A549 (cell line): ENCODE results near the gene HAO2. TPM values are rescaled to one million over a fixed set of nuclear protein-coding genes. Genes with fewer than 3 reads are reported as not detected.
"Not testable (repeated sequence)": the region's sequence is repeated elsewhere in the genome, so short reads cannot be mapped to it uniquely, and the experiment has no call there.

Source experiments
- ATAC-seq, 2 experiments: fragments of 200-7000 bp in 1 of 2; fragments of >200 bp in 1 of 2; cut with Nextera tagmentation in 1 of 2; cut with Tn5 transposase in 1 of 2; 3 replicates each; pipeline versions ENCODE4 v1.8.0 to v1.9.1; 2018 to 2020; ENCODE audit warnings: mild to moderate bottlenecking in 1 of 2, moderate library complexity in 1 of 2
- CTCF ChIA-PET: fragments of 300-600 bp; sonication (Branson Sonifier 250); formaldehyde crosslinking; extraction: SDS; loops from one replicate; lab custom pipeline; 2021; ENCODE audit warnings: antibody characterized with exemption, inconsistent platforms; lab: Yijun Ruan, JAX
- POLR2A ChIA-PET: fragments of 350-600 bp; formaldehyde crosslinking; extraction: SDS; loops from one replicate; lab custom pipeline; 2021; ENCODE audit warnings: antibody characterized with exemption, inconsistent platforms; lab: Yijun Ruan, JAX
- DNase-seq, 2 experiments: peaks; one replicate each; pipeline versions ENCODE4 v3.0.0 to v3.0.0-alpha.2; 2011 to 2016; ENCODE audit warnings: low read depth in 1 of 2, low spot score in 1 of 2
- FAIRE-seq: peaks from 2 replicates; lab custom pipeline; 2011; peaks lifted over from hg19 to GRCh38; lab: Jason Lieb, UNC
- H3K27ac ChIP-seq, 2 experiments: fragments of >200 bp; sonication (Bioruptor Twin); formaldehyde crosslinking; 3 replicates each; pipeline ENCODE4 v1.5.1; 2016 to 2017
- H3K4me1 ChIP-seq: fragments of >200 bp; sonication (Bioruptor Twin); formaldehyde crosslinking; 3 replicates; pipeline ENCODE4 v1.6.1; 2016
- H3K4me2 ChIP-seq: fragments of >200 bp; sonication (Bioruptor Twin); formaldehyde crosslinking; 3 replicates; pipeline ENCODE4 v1.6.1; 2016
- H3K4me3 ChIP-seq: fragments of >200 bp; sonication (Bioruptor Twin); formaldehyde crosslinking; 3 replicates; pipeline ENCODE4 v1.5.1; 2016
- H3K9me3 ChIP-seq: fragments of >200 bp; sonication (Bioruptor Twin); formaldehyde crosslinking; 3 replicates; pipeline ENCODE4 v1.6.1; 2016
- BHLHE40 ChIP-seq: IDR thresholded peaks from 2 replicates; pipeline ENCODE4 v1.6.1; 2012; ENCODE audit warnings: low read depth, low read length, inconsistent platforms
- CBX8 ChIP-seq: fragments of 200-600 bp; sonication (generic); IDR thresholded peaks from 2 replicates; pipeline ENCODE4 v1.6.1; 2016
- CEBPB ChIP-seq, 2 experiments: fragments of >200 bp in 1 of 2; sonication (Bioruptor Twin) in 1 of 2; formaldehyde crosslinking in 1 of 2; IDR thresholded peaks; 2 replicates each; pipeline ENCODE4 v1.6.1; 2012 to 2016
- CHD2 ChIP-seq: fragments of 150-350 bp; IDR thresholded peaks from 2 replicates; pipeline ENCODE4 v1.6.1; 2014; ENCODE audit warnings: low read length; ENCODE audit not compliant: partially characterized antibody
- CHD4 ChIP-seq: fragments of 200-600 bp; sonication (generic); IDR thresholded peaks from 2 replicates; pipeline ENCODE4 v1.6.1; 2016; ENCODE audit warnings: antibody characterized with exemption, mild to moderate bottlenecking, borderline replicate concordance
- EHMT2 ChIP-seq: fragments of 200-600 bp; sonication (generic); IDR thresholded peaks from 2 replicates; pipeline ENCODE4 v1.6.1; 2016; ENCODE audit warnings: antibody characterized with exemption, low read depth, mild to moderate bottlenecking, moderate library complexity
- FOSL2 ChIP-seq, 2 experiments: fragments of 450-650 bp in 1 of 2; fragments of >200 bp in 1 of 2; sonication (Bioruptor Twin) in 1 of 2; formaldehyde crosslinking; IDR thresholded peaks; 2 replicates each; pipeline versions ENCODE4 v1.5.0 to v1.6.1; 2016 to 2020; ENCODE audit warnings: mild to moderate bottlenecking in 1 of 2, moderate library complexity in 1 of 2
- HDAC2 ChIP-seq: fragments of 200-600 bp; sonication (generic); IDR thresholded peaks from 2 replicates; pipeline ENCODE4 v1.6.1; 2016
- HOXA7 ChIP-seq: fragments of 250-450 bp; sonication (Bioruptor Pico); IDR thresholded peaks from 2 replicates; pipeline ENCODE4 v1.5.0; 2020; ENCODE audit warnings: mild to moderate bottlenecking, moderate library complexity
- KDM1A ChIP-seq: fragments of 200-600 bp; sonication (generic); IDR thresholded peaks from 2 replicates; pipeline ENCODE4 v1.6.1; 2016; ENCODE audit warnings: low read depth, mild to moderate bottlenecking
- MAFK ChIP-seq: fragments of 450-650 bp; IDR thresholded peaks from 2 replicates; pipeline ENCODE4 v1.6.1; 2014; ENCODE audit not compliant: partially characterized antibody
- MAZ ChIP-seq: fragments of 150-350 bp; IDR thresholded peaks from 2 replicates; pipeline ENCODE4 v1.6.1; 2014; ENCODE audit warnings: antibody characterized with exemption, low read depth, low read length, borderline replicate concordance
- NPAS2 ChIP-seq: fragments of 250-450 bp; sonication (Bioruptor Pico); IDR thresholded peaks from 2 replicates; pipeline ENCODE4 v1.8.0; 2022; ENCODE audit warnings: mild to moderate bottlenecking, moderate library complexity, borderline replicate concordance
- PHF8 ChIP-seq: fragments of 200-600 bp; sonication (generic); IDR thresholded peaks from 2 replicates; pipeline ENCODE4 v1.6.1; 2016; ENCODE audit warnings: low read depth, mild to moderate bottlenecking, antibody characterized with exemption, moderate library complexity, borderline replicate concordance
- POLR2A ChIP-seq: IDR thresholded peaks from 2 replicates; pipeline ENCODE4 v1.6.1; 2012; ENCODE audit warnings: mild to moderate bottlenecking, low read length
- RAD21 ChIP-seq, 2 experiments: fragments of >200 bp in 1 of 2; sonication (Bioruptor Twin) in 1 of 2; formaldehyde crosslinking in 1 of 2; IDR thresholded peaks in 1 of 2; conservative IDR thresholded peaks in 1 of 2; 2 replicates in 1 of 2; 3 replicates in 1 of 2; pipeline ENCODE4 v1.6.1; 2012 to 2018; ENCODE audit warnings: inconsistent platforms in 1 of 2
- RNF2 ChIP-seq: fragments of 200-600 bp; sonication (generic); IDR thresholded peaks from 2 replicates; pipeline ENCODE4 v1.6.1; 2016; ENCODE audit warnings: low read depth, mild to moderate bottlenecking, antibody characterized with exemption, moderate library complexity, borderline replicate concordance
- SMC3 ChIP-seq: fragments of >200 bp; sonication (Bioruptor Twin); formaldehyde crosslinking; IDR thresholded peaks from 3 replicates; pipeline ENCODE4 v1.6.1; 2018; ENCODE audit warnings: inconsistent platforms
- SREBF2 ChIP-seq: fragments of 450-650 bp; IDR thresholded peaks from 2 replicates; pipeline ENCODE4 v1.6.1; 2014; ENCODE audit warnings: mild to moderate bottlenecking, moderate library complexity
- TP53 ChIP-seq: fragments of 250-450 bp; sonication (Bioruptor Pico); IDR thresholded peaks from 2 replicates; pipeline ENCODE4 v1.5.0; 2021; ENCODE audit warnings: mild to moderate bottlenecking, moderate library complexity
- ZC3H11A ChIP-seq: fragments of 450-650 bp; IDR thresholded peaks from 2 replicates; pipeline ENCODE4 v1.6.1; 2014; ENCODE audit warnings: antibody characterized with exemption, mild to moderate bottlenecking
- ZNF302 ChIP-seq: fragments of 250-450 bp; sonication (Bioruptor Pico); IDR thresholded peaks from 2 replicates; pipeline ENCODE4 v1.9.0; 2021; ENCODE audit warnings: inconsistent platforms, mild to moderate bottlenecking, moderate library complexity
- ZSCAN20 ChIP-seq: fragments of 250-450 bp; sonication (Bioruptor Pico); IDR thresholded peaks from 2 replicates; pipeline ENCODE4 v1.8.0; 2022; ENCODE audit warnings: mild to moderate bottlenecking, moderate library complexity
- WGBS: methylation state at CpG from one replicate; pipeline ENCODE4 v1.1.6; 2017; ENCODE audit errors: missing lambda C conversion rate; 5-methylcytosine and 5-hydroxymethylcytosine counted together
- polyA plus RNA-seq, 4 experiments: library from polyadenylated mRNA; depleted of rRNA in 3 of 4; stranded (reverse); fragments of >200 nt; fragmentation: RNase III in 1 of 4; extraction: RNeasy Plus Mini Kit Qiagen cat#74134 plus additional on column Dnase treatment in 1 of 4; gene quantifications; 2 replicates in 3 of 4; 3 replicates in 1 of 4; pipeline ENCODE4 v1.2.3, GENCODE V29; 2011 to 2017
- TF ChIP-seq, protein P1 (sequence below): fragments of >200 bp; sonication (Bioruptor Twin); formaldehyde crosslinking; IDR thresholded peaks from 2 replicates; pipeline ENCODE4 v1.6.1; 2016
- TF ChIP-seq, protein P2 (sequence below): fragments of >200 bp; sonication (Bioruptor Twin); formaldehyde crosslinking; IDR thresholded peaks from 3 replicates; pipeline ENCODE4 v1.6.1; 2016
- TF ChIP-seq, protein P3 (sequence below): fragments of 250-450 bp; sonication (Bioruptor Pico); IDR thresholded peaks from 2 replicates; pipeline ENCODE4 v1.5.0; 2021; ENCODE audit warnings: mild to moderate bottlenecking, moderate library complexity, borderline replicate concordance

The HAO2 gene
- polyA plus RNA-seq, 2 of the 4 experiments (the other 2 are of a cell fraction), result 0.05 to 0.10 TPM

DNA sequence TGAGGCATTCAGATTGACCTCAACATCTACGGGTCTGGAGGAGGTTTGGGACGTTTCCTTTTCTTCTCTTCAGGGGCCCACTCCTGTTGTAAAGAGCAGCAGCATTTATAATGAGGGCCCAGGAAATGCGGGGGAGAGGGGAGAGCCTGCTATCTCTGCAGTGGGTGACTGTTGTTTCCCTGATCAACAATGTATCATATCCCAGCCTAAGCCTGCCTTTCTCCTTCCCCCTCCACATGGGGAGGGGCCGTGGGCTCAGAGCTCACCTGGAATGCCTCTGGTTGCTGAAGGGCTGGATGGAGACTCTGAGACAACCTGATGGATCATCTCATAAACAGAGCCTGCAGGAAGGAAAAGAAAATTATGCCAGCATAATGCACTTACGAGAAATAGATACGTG lies 36.0 kb upstream of the HAO2 start (continued):
- TF ChIP-seq MAZ, result no peak
- TF ChIP-seq ZNF302, result no peak
- no peak for TF ChIP-seq CHD2
- TF ChIP-seq HDAC2, result no peak
- no peak for TF ChIP-seq ZSCAN20 (CRISPR knock-in tag)
- no peak for TF ChIP-seq BHLHE40
- TF ChIP-seq SREBF2, result no peak

GRCh38 chr1:119333163-119333896 lies 35.3 kb upstream of the HAO2 start:
- no peak overlapping the region for H3K4me2 ChIP-seq
- ChIA-PET POLR2A (no interaction called here), CTCF (no interaction called here)
- no peak overlapping the region for H3K27ac ChIP-seq
- DNase-seq, result no peak
- no peak for FAIRE-seq
- ATAC-seq, result no peak
- no peak for TF ChIP-seq CHD4
- TF ChIP-seq EHMT2, result no peak
- TF ChIP-seq ZNF302, result no peak
- no peak for TF ChIP-seq NPAS2 (CRISPR knock-in tag)
- no peak for TF ChIP-seq PHF8
- no peak for TF ChIP-seq ZC3H11A
- TF ChIP-seq RNF2, result no peak
- no peak for TF ChIP-seq KDM1A
- H3K4me3 ChIP-seq, result no peak overlapping the region
- no peaks in the 10 kb centered on the region for H3K4me1 ChIP-seq
- no peaks in the 10 kb centered on the region for H3K9me3 ChIP-seq
- 62% methylated on average over 4 of the region's 23 CpGs for WGBS

DNA sequence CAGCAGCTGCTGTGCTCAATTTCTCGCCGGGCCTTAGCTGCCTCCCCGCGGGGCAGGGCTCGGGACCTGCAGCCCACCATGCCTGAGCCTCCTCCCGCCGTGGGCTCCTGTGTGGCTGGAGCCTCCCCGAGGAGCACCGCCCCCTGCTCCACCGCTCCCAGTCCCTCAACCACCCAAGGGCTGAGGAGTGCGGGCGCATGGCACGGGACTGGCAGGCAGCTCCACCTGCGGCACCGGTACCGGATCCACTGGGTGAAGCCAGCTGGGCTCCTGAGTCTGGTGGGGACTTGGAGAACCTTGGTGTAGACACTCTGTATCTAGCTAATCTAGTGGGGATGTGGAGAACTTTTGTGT lies 34.7 kb upstream of the HAO2 start:
- H3K4me1 ChIP-seq, H3K4me3 ChIP-seq, ATAC-seq, CTCF ChIA-PET, DNase-seq, H3K27ac ChIP-seq, H3K4me2 ChIP-seq, H3K9me3 ChIP-seq, POLR2A ChIA-PET, FAIRE-seq: not testable (repeated sequence)
- 92% methylated on average over 5 of the region's 16 CpGs for WGBS

DNA sequence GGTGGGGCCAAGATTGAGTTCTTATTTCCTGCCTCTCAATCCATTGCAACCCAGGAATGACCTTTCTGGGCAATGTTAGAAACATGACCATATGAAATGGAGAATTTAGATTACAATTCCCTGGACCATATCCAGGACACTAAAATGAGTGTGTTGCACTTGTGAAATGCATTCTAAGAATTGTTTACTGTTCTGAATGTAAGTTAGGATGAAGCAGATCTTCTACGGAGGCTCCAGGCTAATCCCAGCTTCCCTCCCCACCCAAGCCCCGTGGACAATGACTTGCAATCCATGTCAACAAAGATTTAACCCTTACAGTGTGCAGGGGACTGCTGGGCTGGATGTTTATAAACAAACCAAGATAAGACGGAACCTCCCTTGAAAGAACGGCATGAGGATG lies 31.7 kb upstream of the HAO2 start:
- no peaks in the 10 kb centered on the region for H3K4me1 ChIP-seq

More for the DNA sequence above, 31.7 kb upstream of the HAO2 start:
- Histone ChIP-seq H3K4me2 (no peak overlapping the region), H3K4me3 (no peak overlapping the region), H3K27ac (no peak overlapping the region), H3K9me3 (no peaks in the 10 kb centered on the region)
- CTCF ChIA-PET, result interaction anchor here (1.5 kb wide), 1 partner anchor 31 kb away, joined by 4 read pairs; no protein-coding TSS in a partner anchor
- ATAC-seq, result no peak
- DNase-seq, result no peak
- WGBS, result 34% methylated on average over 4 of the region's 4 CpGs
- FAIRE-seq, result no peak
- TF ChIP-seq NPAS2 (CRISPR knock-in tag) (no peak), SMC3 (no peak), BHLHE40 (no peak), CBX8 (no peak), FOSL2 (IDR thresholded peaks at IDR 0.05) (no peak), FOSL2 (CRISPR knock-in tag; IDR thresholded peaks at IDR 0.05) (no peak), POLR2A (no peak), CEBPB (IDR thresholded peaks at IDR 0.05) (no peak), RAD21 (conservative IDR thresholded peaks at IDR 0.05 in 1 of 2, IDR thresholded peaks at IDR 0.05 in 1 of 2) (no peak), KDM1A (no peak), TP53 (CRISPR knock-in tag) (no peak), HOXA7 (CRISPR knock-in tag) (no peak), CHD2 (no peak), PHF8 (no peak), ZC3H11A (no peak), EHMT2 (no peak), MAFK (no peak)
- TF ChIP-seq, protein P1, sequence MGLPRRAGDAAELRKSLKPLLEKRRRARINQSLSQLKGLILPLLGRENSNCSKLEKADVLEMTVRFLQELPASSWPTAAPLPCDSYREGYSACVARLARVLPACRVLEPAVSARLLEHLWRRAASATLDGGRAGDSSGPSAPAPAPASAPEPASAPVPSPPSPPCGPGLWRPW, result no peak
- TF ChIP-seq, protein P2, sequence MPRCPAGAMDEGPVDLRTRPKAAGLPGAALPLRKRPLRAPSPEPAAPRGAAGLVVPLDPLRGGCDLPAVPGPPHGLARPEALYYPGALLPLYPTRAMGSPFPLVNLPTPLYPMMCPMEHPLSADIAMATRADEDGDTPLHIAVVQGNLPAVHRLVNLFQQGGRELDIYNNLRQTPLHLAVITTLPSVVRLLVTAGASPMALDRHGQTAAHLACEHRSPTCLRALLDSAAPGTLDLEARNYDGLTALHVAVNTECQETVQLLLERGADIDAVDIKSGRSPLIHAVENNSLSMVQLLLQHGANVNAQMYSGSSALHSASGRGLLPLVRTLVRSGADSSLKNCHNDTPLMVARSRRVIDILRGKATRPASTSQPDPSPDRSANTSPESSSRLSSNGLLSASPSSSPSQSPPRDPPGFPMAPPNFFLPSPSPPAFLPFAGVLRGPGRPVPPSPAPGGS, result no peak
- TF ChIP-seq, protein P3, sequence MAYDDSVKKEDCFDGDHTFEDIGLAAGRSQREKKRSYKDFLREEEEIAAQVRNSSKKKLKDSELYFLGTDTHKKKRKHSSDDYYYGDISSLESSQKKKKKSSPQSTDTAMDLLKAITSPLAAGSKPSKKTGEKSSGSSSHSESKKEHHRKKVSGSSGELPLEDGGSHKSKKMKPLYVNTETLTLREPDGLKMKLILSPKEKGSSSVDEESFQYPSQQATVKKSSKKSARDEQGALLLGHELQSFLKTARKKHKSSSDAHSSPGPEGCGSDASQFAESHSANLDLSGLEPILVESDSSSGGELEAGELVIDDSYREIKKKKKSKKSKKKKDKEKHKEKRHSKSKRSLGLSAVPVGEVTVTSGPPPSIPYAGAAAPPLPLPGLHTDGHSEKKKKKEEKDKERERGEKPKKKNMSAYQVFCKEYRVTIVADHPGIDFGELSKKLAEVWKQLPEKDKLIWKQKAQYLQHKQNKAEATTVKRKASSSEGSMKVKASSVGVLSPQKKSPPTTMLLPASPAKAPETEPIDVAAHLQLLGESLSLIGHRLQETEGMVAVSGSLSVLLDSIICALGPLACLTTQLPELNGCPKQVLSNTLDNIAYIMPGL (CRISPR knock-in tag), result no peak
- TF ChIP-seq, all 56 proteins: peak for 0
- POLR2A ChIA-PET, result no interaction called here
